HG02973 (cell line): Measurements from ENCODE around the gene IFT52.

Experiments used
- ATAC-seq: cut with Tn5 transposase; IDR thresholded peaks from one replicate; pipeline ENCODE4 v1.9.1; 2021; ENCODE audit warnings: moderate library complexity; ENCODE audit not compliant: unreplicated experiment

Gene IFT52

DNA sequence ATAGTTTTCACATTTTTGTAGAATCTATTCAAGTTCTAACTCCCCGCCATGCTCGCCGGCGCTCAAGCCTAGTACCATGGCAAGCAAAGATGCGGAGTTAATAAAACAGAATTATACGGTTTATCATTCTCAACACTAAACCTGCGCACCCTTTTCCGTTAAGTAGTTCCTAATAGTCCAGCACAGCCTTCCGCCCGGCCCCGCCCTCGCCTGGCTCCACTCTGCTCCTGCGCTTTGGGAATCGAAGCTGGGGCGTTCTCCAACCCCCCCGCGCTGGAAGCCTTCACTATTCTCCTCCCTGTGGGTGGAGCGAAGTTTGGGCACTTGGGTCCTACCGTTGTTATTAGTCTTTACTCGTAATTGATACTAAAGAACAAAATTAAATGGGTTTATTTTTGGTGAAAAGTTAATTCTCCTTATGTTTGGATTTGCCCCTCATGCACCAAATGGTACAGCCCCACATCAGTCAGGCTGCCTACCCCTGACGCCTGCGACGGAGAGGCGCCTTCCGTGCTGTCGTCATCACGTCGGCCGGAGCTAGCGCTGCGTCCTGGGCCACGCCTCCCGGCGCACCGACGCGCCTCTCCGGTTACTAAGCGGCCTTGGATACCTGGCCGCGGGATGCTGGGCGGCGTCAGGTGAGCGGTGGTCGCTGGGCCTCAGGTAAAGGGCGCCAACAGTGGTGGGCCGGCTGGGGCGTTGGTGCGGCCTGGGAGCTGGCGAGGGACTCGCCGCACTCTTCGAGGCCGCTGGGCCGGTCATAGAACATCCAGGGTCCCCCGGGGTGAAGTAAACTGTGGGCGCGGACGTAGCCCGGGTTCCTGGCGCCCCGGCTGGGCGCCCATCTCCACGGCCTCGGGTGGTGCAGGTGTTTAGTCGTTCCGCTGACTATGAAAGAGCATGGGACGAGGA is at the start of gene IFT52:
TSS of gene IFT52 (plus strand) at position 546 of the 912 bp plus-strand sequence. CDS start 3,762 bp downstream, outside the sequence.
- peak; percentile 98 for ATAC-seq

- no peak for ATAC-seq
Measured at GRCh38 chr20:43541214-43541613, 49.5 kb upstream of the IFT52 start.

DNA sequence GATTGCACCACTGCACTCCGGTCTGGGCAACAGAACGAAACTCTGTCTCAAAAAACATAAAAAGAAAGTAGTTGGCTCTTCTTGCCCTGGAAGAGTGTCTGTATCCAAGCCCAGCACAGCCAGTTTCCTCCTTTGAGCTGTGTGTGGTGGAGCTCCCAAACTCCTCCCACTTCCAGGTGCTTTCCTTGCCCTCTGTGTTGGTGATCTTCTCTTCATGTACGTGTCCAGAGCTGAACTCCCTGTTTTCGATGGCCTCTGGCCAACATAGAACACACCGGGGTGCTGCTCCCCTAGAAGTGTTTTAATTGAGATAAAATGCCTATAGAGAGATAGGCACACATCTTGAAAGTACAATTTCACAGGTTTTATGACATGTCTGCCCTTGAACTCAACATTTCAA is 48.6 kb upstream of the IFT52 start:
- ATAC-seq: no peak

DNA sequence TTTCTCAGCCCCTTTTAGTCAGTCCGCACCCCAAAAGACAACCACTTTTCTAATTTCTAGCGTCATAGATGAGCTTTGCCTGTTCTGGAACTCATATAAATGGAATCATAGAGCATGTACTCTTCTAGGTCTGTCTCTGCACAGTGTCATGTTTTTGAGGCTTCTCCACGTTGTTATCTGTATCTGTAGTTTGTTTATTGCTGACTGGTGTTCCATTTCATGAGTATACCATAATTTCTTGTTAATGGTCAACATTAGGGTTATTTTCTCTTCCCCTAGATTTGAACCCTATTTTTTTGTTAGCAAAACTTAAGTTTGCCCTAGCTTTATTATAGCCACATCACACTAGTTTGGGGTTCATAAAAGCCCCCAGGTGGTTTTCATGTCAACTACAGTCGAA is 48.1 kb upstream of the IFT52 start:
- ATAC-seq: no peak

DNA sequence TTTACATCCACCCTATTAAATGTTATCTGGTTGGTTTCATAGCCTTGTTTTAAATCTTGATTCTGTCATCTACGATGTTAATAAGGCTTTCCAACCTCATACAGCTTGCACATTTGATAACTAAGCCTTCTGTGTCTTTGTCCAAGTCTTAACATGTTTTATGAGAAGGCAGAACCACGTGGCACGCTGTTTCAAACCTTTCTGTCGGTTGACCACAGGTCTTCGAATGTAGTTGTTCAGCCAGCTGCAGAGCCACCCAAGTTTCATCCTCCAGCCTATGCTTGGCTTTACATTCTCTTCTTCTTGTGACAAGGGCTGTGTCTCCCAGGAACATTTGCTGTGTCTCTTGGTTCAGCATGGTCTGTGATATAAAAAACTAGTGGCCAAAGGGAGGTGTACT is 47.6 kb upstream of the IFT52 start:
- no peak for ATAC-seq

DNA sequence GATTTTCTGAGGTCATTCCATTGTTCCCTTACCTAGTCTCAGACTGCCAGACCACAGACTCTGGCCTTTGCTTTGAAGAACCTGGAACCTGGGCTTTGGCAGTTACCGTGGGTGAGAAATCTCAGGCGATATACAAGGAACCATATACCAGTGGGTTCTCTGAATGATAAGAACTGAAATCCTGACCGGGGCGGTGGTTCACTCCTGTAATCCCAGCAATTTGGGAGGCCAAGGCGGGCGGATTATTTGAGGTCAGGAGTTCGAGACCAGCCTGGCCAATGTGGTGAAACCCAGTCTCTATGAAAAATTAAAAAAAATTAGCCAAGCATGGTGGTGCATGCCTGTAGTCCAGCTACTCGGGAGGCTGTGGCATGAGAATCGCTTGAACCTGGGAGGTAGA is 46.2 kb upstream of the IFT52 start:
- ATAC-seq: no peak

DNA sequence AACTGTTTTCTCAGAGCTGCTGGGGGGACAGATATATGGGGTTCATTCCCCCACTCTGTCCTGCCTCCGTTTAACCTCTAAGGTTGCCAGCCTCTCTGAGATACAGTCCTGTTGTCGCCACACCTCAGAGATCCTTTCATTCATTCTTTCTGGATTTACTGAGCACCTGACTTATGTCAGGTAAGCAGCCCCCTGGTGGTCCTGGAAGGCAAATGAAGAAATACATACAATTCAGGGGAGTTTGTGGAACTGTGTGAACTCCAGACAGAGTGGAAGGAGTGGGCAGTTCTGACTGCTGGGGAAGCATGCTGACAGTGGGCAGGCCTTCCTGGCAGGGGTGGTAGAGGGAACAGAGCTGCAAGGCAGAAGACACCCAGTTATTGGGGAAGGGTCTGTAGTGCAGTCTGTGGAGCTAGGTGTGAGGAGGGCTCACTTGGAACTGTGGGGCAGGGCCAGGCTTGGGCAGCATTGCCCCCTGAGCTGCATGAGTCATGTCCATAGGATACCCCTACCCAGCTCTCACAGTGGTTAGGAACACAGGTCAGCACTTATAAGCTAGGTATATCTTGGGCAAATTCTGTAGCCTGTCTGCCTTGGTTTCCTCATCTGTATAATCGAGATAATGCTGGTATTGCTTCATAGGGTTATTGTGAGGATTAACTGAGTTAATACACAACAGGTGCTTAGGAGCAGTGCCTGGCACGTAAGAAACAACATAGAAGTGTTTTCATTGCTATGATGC is 44.7 kb upstream of the IFT52 start:
- no peak for ATAC-seq

- ATAC-seq: no peak
Measured at GRCh38 chr20:43548273-43548880, 42.4 kb upstream of the IFT52 start.

- no peak for ATAC-seq
Measured at GRCh38 chr20:43549416-43550065, 41.2 kb upstream of the IFT52 start.

DNA sequence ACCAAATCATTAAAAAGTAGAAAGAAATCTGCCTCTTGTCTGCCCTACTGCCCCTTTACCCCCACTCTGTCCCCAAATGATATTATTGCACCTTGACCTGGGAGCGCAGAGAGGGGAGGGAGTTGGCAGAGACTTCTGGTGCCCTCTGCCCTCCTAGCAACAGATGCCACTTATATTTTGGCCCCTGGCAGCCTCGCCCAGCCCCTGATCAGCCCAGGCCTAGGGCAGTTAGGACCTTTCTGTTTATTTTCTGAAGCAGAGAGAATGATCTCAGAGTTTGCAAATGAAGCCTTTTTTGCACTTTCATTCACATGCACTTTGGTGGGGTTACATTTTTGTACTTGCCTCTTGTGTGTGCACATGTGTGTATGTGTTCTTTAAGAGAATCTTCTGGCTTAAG is 40.3 kb upstream of the IFT52 start:
- no peak for ATAC-seq

DNA sequence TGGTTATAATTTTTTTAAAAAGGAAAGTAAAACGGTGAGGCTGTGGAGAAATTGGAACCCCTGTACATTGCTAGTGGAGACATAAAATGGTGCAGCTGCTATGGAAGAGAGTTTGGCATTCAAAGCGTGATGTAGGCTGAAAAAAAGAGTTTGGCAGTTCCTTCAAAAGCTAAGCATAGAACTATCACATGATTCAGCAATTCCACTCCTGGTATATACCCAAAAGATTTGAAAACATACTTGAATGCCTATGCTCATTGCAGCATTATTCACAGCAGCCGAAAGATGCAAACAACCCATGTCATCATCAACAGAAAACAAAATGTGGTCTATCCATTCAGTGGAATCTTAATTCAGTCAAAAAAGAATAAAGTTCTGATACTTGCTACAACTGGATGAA is 36.4 kb upstream of the IFT52 start:
- ATAC-seq: no peak

- no peak for ATAC-seq
Measured at GRCh38 chr20:43558412-43559146, 32.2 kb upstream of the IFT52 start, which contains the start of gene SGK2. SGK2 (plus strand) TSS chr20:43559027; CDS start chr20:43566496, 7,469 bp downstream.

DNA sequence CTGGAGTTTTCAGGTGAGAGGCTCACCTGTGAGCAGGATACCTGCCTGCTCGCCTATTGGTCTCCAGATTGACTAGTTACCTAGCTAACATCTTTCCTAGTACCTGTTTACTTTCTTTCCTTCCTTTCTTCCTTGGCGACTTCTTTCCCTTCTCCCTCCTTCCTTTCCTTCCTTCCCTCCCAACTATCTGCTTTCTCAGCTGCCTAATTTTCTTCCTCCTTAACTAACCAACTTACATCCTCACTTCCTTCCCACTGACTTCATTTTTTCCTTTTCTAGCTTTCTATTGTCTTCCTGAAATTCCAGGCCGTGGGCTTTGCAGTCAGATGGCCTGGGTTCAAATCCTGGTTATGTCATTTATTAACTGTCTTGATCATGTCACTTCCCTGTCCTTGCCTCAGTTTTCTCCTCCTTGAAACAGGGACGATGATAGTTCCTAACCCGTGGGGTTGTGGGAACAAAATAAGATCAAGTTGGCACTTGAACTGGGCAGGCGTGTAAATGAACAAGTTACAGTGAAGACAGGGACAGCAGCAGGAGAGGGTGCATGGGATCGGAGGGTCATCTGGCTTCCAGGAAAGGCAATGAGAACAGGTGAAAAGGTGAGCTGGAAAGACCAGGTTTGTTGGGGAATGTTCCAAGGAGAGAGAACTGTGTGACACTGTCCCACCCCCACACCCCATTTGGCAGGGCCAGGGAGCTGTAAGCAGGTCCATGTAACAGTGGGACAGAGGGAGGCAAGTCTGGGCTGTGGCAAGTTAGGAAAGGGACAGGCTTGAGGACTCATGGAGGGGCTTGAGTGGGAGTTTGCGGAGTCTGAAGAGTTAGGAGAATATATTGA is 31.4 kb upstream of the IFT52 start:
- no peak for ATAC-seq

- no peak for ATAC-seq
Measured at GRCh38 chr20:43560974-43561373, 29.8 kb upstream of the IFT52 start.

DNA sequence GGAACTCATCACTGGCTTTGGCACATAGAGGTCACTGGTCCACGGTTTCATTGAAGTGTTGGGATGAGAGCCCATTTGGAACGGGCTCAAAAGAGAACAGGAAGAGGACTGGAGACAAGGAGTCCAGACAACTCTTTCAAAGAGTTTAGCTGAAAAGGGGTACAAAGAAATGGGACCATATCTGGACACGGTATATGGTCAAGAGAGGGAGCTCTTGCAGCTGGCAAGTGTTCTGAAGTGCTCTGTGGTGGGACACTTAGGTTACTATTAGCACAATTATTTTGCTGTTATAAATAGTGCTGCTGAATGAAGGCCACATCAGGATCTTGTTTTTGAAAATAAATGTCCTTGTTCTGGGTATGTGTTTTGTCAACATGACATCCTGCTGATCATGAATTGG is 27.3 kb upstream of the IFT52 start:
- ATAC-seq: no peak

DNA sequence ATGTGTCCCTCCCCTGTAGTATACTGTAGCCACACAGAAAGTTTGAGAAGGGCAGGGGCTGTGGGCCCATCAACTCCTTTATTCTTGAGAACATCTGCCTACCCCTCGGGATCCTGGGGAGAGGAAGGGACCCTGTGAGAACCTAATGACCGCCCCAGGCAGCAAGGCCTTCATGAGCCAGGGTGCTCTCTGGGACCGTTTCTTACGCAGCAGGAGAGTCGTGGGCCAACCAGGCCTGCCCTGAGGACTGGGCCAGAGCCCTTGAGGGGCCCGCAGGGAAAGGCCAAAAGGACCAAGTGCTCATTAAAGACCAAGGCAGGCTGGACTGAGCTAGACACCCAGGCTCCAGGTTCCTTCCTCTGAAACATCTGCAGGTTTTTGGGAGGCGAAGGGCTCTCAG is 26.7 kb upstream of the IFT52 start:
- no peak for ATAC-seq

DNA sequence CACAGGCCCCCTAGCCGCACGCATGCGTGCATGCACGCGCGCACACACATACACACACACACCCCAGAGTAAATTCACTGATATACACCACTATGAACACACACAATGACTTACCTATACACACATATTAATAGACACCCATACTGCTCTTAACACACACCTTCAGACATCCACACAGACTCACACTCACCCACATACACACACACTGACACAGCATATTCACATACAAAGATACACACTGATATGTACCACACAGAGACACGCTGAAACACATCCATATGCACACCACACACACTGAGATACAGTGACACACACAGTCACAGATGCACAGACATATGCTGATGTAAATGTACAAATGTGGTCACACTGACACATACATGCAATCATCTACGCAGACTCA is 26.3 kb upstream of the IFT52 start:
- ATAC-seq: no peak

DNA sequence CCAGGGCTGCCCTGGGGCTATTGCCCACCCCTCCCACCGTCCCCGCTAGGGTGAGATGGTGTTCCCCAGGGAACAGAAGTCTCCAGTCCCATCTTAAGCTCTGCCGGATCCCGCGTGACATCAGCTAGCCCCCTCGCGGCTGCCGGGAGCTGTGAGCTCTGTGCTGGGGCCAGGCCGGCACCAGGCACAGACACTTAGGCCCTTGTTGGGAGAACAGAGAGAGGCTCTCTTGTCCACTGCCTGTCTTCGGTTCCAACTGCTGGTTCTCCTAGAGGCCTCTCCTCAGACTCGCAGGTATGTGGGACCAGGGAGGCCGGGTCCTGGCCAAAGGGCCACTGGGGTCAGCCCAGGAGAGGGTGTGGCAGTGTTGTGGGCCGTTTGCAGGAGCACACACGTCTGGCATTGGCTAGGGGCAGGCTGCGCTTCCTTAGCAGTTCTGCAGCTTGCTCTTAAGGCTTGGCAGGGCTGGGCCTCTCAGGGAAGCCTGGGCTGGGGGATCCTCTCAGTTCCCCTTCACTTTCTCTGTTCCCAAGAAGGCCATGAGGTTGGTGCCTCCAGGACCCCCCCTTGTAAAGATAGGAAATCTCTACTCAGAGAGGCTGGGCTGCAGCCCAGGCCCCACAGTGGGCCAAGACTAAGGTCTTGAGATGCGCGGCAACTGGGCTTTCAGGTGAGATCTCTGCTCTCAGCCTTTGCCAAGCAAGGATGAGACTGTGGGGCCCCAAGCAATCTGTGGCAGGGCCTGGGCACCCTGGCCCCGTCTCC is 25.6 kb upstream of the IFT52 start:
- no peak for ATAC-seq

GRCh38 chr20:43565758-43566104 is 25.0 kb upstream of the IFT52 start:
- no peak for ATAC-seq
